GM12872 (cell line): Measurements from ENCODE around the gene LOXL1.

Experiments
- CTCF ChIP-seq: IDR thresholded peaks from 3 replicates; pipeline ENCODE4 v1.5.1; 2011; ENCODE audit warnings: low read depth, mild to moderate bottlenecking, low read length, moderate library complexity; ENCODE audit not compliant: insufficient read depth

LOXL1 gene

GRCh38 chr15:73926219-73927002 lies at the start of gene LOXL1:
LOXL1 (plus strand) TSS chr15:73926462; CDS start chr15:73926784, 322 bp downstream.
- TF ChIP-seq CTCF: no peak

GRCh38 chr15:73879426-73879825 lies 46.8 kb upstream of the LOXL1 start:
- TF ChIP-seq CTCF: no peak

- no peak for TF ChIP-seq CTCF
Measured at GRCh38 chr15:73881579-73882320, 44.5 kb upstream of the LOXL1 start.

GRCh38 chr15:73882761-73883419 lies 43.4 kb upstream of the LOXL1 start:
- no peak for TF ChIP-seq CTCF

- TF ChIP-seq CTCF: no peak
Measured at GRCh38 chr15:73884159-73884558, 42.1 kb upstream of the LOXL1 start.

GRCh38 chr15:73885954-73886700 lies 40.1 kb upstream of the LOXL1 start:
- no peak for TF ChIP-seq CTCF
